ENCODE results near the gene GARNL3.

The GARNL3 gene

GRCh38 chr9:127280880-127281660 is 16.5 kb downstream of the GARNL3 start:
- no peak for DNase-seq

- DNase-seq: no peak
These were observed 17.3 kb downstream of the GARNL3 start for GRCh38 chr9:127281891-127282290.

- DNase-seq: no peak
These were observed 18.0 kb downstream of the GARNL3 start for GRCh38 chr9:127282611-127283010.

- no peak for DNase-seq
These were observed 18.6 kb downstream of the GARNL3 start for GRCh38 chr9:127283135-127283534.

DNA sequence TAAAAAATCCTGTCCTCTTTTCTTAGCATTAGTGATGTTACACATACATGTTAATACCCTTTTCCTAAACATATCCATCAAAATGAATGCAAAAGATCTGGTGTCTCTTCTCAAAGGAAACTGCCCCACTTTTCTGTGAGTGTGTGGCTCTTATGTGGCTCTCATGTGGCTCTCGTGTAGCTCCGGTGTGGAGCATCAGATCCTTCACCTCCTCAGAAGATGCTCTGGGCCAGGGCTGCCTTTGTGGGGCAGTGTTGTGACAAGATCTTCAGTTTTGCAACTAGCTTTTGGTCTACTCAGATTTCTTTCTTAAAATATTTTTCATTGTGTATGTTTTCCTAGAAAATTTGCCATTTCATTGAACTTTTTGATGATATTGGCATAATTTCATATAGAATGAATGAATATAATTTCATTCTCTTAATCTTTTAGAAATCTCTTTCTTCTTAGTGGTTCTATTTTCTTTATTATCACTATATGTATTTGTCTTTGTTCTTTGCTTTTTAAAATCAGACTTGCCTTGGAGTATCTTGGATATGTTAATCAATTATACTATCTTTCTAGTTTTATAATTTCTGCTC is 19.4 kb downstream of the GARNL3 start:
- DNase-seq: no peak

DNA sequence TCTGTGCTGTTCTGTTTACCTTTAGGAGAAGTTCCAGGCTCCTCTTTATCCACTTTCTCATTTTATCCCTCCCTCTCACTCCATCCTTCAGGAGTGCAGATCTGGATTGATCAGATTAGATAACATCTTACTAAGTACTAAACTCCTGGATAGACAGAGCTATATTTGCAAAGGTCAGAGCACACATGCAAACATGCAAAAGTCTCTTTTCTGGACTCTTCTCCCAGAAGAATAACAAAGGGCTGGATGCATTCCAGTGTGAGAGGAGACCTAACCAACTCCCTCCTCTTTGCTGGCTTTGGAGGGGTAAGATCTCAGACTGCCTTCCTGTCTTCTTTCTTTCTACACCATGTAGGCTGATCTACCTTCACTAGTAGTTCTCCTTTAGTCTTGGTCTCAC is 21.4 kb downstream of the GARNL3 start:
- DNase-seq: no peak

DNA sequence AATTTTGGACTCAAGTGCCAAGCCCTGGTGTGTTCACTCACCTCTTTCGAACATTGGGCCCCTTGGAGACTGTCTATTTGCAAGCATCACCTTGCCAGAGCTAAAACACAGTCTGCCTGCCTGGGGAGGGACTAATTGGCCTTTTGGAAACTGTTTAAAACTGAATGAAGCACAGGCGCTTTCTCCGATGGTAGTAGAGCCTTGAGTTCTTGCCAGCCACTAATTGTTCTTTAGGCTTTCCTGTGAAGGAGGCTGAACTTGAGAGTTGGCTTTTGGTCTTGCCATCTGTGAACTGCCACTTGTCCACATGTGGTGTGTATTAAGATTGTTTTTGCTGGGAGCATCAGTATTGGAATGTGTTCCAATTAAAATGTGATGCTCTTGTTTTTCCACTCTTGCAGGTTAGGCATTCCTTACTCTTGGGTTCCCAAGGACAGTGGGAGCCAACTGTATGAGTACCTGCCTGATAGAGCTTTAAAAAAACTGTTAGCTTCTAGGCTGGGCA is 26.0 kb downstream of the GARNL3 start:
- DNase-seq: no peak

- DNase-seq: no peak
These were observed 26.7 kb downstream of the GARNL3 start for GRCh38 chr9:127291246-127291778.

- no peak for DNase-seq
These were observed 27.8 kb downstream of the GARNL3 start for GRCh38 chr9:127292415-127292814.

DNA sequence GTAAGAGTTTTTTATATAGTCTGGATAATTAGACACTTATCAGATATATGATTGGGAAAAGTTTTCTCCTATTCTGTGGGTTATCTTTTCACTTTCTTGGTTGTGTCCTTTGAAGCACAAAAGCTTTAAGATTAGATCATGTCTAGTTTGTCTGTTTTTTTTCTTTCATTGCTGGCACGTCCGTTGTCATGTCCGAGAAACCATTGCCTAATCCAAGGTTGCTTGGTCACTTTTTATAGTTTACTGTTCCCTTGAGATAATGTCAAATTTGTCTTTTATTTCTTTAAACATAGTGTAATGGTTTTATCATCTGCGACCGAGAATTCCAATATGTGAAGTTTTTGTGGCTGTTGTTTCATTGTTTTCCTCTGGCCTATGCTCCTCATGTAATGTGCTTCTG is 28.8 kb downstream of the GARNL3 start:
- no peak for DNase-seq

DNA sequence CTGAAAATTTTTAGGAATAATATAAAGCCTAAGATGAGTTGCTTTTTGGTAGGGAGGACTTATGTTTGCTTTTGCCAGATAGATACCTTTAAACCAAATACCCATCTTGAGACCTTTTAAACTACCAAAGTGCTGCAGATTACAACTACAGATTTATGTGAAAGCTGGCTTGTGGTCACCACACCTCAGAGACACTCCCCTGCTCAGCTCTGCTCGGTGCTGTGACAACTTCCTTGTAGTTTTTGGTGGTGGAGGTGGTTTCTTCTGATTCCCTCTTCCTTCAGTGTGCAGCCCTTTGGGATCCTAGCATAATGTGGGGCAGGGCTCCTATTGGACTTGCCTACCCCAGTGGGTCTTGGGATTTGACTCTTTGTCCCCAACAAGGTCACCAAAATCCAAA is 29.2 kb downstream of the GARNL3 start:
- no peak for DNase-seq

DNA sequence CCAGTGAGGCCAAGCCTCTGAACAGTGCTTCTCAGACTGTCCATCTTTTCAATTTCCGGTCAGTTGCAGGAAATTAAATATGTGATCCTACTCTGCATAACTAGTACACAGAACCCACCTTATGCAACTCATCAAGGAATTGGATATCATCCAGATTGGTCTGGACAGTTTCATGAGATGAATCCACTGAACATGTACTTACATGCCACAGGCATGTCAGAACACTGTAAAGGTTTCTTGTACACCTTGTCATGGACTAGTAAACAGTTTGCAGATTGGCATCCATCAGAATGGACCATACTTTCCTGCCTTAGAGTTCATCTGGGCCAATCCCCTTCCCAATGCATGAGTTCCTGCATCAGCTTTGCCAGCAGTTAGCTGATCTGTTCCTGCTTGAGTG is 30.4 kb downstream of the GARNL3 start:
- DNase-seq: no peak

DNA sequence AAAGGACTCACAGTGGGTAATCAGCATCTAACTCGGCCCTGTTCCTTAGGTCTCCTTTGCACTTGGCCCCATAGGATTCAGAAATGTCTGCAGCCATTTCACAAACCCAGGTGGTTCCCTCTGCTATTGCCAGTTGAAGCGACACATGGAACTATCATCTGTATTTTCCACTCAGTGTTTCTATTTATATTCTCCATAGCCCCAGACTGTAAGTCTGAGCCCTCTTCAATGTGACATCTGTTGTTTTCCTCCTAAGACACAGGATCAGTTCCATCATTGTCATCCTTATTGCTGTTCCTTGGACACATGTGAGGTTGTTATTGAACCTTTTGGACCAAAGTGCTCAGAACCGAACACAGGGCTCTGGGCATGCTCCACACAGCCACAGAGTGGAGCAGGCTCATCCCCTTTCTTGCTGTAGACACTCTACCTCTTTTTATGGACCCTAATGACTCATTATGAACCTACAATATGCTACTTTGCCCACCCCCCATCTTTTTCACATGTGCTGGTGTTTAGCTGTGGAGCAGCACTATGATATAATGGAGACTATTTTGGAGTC is 36.4 kb downstream of the GARNL3 start:
- DNase-seq: no peak

DNA sequence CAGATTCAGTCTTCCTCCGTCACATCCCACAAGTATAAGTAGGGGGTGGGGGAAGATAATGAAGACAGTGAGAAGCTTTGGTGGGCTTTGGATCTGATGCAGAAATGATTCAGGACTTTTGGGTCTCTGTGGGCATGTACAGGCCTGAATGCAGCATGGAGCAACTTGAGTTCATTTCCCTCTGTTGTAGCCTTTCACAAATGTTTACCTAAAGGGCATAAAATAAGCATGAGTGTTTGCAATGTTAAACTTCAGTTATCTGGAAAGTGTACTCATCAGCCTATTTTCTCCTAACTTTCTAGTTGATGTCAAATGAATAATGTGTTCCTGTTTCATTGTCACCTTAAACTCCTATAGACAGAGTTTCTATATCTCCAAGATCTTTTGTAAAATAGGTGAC is 39.3 kb downstream of the GARNL3 start:
- no peak for DNase-seq

DNA sequence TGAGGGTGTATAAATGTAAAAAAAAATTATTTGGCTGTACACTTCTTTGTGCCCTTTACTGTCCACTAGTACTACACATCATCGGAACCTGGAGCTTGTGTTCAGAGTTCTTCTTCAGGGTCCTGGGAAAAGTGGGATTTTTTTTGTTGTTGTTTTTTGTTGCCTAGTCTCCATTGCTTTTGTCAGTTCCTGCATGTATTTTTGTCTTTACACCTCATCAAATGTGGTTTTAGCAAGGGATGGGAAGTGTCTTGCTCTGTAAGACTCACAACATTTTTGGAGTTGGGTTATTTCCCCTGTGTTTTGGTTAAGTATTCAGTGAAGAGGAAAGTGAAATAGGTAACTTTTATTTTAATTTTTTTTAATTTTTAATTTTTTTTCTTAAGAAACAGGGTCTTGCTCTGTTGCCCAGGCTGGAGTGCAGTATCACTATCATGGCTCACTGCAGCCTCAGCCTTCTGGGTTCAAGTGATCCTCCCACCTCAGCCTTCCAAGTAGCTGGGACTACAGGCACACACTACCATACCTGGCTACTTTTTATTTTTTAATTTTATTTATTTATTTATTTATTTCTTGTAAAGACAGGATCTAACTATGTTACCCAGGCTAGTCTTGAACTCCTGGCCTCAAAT is 40.7 kb downstream of the GARNL3 start:
- DNase-seq: no peak

DNA sequence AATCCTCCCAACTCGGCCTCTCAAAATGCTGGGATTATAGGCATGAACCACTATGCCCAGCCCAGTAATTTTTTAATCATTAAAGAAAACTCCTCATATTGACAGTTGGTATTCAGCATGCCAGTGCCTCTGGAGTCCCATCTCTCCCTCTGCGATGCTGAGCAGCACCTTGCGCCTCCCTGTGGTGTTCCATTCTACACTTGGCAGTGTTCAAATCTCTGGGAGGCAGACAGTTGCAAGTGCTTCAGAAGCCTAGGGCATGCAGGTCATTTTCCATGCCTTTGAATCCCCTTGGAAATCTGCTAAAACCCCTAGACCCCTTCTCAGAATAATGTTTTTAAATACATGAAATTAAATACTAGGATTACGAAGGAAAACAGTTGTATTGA is 41.3 kb downstream of the GARNL3 start:
- DNase-seq: no peak

GRCh38 chr9:127307802-127308201 is 43.2 kb downstream of the GARNL3 start:
- DNase-seq: no peak

DNA sequence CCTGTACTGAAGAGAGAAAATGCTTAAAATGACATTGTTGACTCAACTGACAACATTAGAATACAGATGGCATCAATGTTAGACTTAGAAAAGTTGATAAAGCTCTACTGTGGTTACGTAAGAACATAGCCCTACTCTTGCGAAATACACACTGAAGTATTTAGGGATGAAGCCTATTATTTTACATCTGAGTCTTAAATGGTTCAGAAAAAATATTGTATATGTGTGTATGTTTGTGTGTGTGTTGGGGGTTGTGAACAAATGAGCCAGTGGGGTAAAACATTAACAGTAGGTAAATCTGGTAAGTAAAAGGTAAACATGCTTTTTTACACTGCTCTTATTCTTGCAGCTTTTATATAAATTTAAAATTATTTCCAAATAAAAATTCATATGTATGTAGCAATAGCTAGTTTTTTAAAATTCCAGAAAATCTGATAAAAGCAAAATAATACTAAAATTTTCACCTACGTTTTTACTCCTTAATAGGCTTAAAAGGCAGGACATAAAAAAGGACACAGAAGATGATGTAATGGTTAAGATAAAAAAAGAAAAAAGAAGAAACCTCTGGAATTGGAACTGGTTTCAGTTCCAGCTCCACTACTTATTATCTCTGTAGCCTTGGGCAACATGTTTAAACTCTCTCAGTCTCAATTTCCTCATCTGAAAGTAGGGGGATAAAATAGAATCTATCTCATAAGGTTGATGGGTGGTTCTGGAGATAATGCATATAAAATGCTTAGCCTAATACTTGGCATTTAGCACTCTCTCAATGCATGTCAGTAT is 44.3 kb downstream of the GARNL3 start:
- no peak for DNase-seq

DNA sequence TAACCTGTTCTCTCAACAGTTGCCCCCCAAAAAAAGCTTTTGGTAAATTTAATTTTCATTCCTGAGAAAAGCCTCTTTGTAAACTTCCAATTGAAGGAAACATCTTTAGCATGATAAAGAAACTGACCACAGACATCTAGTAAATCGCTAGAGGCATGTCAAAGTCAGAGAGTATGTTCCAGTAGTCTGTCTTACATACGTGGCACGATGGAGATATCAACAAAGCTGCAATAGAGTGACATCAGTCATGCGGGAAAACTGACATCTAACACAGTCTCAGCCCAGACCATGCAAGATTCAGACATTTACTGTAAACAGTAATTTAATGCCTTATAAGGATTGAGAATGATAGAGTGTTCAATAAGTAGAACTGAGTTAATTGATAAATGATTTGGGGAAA is 45.1 kb downstream of the GARNL3 start:
- no peak for DNase-seq

DNA sequence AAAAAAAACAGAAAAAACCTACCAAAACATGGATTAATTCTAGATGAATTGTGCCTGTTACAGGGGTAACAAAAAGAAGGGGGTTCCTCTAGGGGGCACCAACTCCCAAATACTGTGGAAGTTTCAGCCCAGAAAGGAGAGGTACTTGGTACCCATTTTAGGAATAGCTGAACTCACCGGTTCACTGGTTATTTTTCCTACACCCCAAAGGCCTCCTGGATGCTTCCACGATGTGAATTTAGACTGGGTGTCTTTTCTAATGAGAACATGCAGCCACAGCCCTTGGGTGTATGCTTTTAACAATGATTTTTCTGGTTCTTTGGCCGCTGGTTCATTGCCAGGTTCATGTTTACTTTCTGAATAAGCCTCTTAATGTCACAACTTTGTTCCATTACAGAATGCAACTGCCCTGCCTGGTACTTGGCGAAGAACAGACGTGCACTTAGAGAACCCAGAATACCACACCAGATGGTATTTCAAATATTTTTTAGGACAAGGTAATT is 46.7 kb downstream of the GARNL3 start:
- DNase-seq: no peak

GRCh38 chr9:127313042-127313560 is 48.5 kb downstream of the GARNL3 start:
- DNase-seq: no peak

- DNase-seq: no peak
These were observed 50.3 kb downstream of the GARNL3 start for GRCh38 chr9:127314911-127315310.

Data from NCI-H2107 (cell line).